GM21360 (cell line): Measurements from ENCODE around the gene LMNTD1.

Source experiments
- ATAC-seq: cut with Tn5 transposase; IDR thresholded peaks from one replicate; pipeline ENCODE4 v1.9.1; 2021; ENCODE audit warnings: mild to moderate bottlenecking, moderate library complexity; ENCODE audit not compliant: unreplicated experiment

LMNTD1 gene

DNA sequence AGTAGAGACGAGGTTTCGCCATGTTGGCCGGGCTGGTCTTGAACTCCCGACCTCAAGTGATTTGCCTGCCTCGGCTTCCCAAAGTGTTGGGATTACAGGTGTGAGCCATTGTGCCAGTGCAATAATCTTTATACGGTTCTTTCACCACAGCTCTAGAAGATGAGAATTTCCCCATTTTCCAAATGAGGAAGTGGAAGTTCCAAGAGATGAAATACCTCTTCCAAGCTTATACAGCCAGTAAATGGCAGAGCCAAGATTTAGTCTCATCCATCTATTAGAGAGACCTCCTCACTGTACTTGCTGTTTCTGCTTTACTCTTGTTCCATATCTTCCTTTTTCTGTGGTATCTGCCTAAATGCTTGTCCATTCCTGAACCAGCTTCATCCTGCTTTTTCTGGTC, 3.1 kb upstream of the LMNTD1 start:
- ATAC-seq: no peak

GRCh38 chr12:25552681-25553080, 402 bp downstream of the LMNTD1 start:
- ATAC-seq: no peak

- no peak for ATAC-seq
These were observed 2.9 kb downstream of the LMNTD1 start for GRCh38 chr12:25550186-25550585.

DNA sequence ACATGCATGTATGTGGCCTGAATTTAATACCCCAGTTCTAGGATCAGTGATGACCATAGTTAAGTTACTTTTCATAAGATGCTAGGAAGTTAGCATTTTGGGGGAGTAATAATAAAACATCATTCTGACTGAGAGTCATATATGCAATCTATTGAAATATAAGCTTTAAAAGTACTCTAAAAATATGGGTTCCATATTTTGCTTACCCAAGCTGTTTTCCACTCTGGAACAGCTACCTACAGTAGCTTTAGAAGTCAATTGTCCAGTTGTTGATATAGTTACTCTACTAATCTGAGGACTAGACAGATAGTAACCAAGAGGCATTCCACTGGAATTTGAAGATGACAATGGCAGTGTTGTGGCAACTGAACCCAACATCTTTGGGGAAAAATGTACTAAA, 4.0 kb downstream of the LMNTD1 start:
- ATAC-seq: no peak

DNA sequence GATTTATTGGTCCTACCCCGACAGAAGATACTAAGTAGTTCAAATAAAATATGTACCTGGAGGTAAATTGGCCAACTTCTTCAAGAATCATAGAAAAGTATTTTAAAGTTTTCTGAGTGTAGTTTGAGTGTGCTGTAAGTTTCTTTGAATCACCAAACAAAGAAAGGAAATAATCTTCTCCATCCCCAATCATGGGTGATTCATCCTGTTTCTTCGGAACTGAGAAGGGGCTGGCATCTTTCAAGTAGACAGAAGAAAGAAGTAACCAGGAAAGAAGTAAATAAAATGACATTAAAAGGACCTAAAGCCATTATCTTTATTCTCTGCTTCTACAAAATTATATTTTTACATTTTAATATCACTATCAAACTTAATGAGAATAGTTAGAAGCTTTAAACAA, 6.8 kb downstream of the LMNTD1 start:
- no peak for ATAC-seq

- ATAC-seq: no peak
These were observed 19.9 kb downstream of the LMNTD1 start for GRCh38 chr12:25533150-25533549.

GRCh38 chr12:25531502-25532052, 21.5 kb downstream of the LMNTD1 start:
- no peak for ATAC-seq

DNA sequence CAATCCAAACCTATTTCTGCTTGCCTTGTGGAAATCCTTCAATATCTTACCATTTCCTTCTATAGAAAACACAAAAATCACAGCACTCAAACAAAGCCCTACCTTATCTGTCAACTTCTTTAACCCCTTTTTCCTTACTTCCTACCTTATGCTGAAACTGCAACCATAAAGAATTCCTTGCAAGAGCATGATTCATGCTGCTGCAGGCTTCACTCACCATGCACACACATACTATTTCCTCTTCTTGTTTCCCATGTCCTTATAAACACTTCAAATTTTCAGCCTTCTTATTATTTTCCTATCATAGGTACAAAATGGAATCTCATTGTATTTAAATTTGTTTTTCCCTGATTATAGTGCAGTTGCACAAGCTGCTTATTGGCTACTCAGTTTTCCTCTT, 23.3 kb downstream of the LMNTD1 start:
- no peak for ATAC-seq

- no peak for ATAC-seq
These were observed 26.3 kb downstream of the LMNTD1 start for GRCh38 chr12:25526778-25527177.

DNA sequence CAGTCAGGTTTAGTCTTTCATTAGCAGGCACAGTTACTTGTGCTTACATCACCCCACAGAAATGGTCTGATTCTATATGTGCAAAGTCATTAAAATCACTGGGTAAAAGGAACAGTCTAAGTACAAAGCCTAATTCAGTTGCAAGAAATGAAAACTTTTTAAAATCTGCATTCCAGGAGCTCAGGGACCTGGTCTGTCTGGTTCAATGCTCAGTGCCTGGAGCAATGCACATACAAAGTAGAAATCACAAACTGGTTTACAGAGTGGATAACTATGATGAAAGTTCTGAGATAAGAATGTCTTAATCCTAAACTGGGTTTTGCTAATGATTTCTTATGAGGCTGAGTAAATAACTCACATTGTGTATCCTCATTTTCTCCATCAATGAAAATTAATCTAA, 28.7 kb downstream of the LMNTD1 start:
- no peak for ATAC-seq

GRCh38 chr12:25521625-25522256, 31.3 kb downstream of the LMNTD1 start:
- ATAC-seq: no peak

DNA sequence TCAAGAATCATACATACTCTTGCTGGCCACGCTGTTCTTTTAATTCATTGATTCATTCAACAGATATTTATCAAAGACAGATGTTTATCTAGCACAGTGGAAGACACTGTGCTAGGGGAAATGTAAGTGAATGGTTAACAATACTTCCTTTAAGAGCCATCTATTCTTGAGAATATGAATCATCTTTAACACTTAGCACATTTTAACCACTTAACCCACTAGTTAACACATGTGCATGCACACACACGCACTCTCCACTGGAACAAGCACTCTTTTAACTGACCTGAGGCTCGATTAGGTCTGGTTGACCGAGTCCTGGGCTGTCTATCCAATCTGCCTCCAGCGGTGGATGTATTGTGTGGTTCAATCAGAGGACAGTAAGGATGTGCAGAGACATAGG, 34.6 kb downstream of the LMNTD1 start:
- no peak for ATAC-seq

- no peak for ATAC-seq
These were observed 48.3 kb downstream of the LMNTD1 start for GRCh38 chr12:25504744-25505143.

DNA sequence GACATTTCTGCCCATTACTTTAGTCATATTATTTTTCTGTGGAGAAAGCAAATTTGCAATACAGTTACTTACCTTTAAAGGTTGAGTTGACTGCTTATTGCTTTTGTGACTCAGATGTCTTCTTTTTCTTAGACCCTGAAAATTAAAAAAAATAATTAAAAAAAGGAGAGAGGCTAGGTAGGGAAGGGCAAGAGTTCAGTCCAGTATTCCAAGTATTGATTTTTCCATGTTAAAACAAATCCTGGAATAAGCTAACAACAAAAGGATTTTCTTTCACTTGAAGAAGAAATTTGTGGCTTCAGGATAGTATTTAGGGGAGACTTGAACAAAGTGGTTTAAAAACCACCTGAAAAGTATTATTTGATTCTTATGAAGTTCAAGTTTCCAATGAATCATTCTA, 49.4 kb downstream of the LMNTD1 start:
- no peak for ATAC-seq

DNA sequence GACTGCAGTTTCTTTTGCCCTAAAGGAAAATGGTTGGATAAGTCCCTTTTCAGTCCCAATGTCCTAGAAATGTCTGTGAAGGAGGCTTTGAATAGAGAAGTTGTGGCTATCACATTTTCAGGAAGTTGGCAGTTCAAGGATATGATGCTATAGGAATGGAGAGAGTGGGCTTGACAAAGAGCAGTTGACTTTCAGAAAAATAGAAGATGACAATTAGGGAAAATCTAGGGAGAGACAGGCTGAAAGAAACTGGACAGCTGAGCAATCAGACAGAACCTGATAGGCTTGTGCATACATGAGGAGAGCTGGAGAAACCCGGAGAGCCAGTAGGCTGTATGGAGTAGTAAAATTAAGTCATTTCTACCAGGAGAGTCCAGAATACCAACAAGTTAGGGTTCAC, 50.5 kb downstream of the LMNTD1 start:
- no peak for ATAC-seq

DNA sequence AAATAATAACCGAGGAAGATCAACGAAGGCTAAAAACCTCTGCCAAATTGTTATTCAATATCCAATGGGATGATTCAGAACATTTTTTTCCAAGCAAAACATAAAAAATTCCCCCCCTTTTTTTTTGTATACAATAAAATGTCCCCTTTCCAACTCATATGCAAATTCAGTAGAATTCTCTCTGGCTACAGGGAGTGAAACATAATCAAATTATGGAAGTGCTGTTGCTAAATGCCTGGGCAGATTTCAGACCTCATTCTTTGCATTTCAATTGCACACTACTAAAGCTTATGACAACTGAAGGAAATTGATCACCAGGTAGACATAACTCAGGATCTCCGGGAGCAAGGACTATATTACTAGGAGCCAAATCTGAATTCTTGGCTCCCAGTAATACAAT, 51.0 kb downstream of the LMNTD1 start:
- ATAC-seq: no peak

DNA sequence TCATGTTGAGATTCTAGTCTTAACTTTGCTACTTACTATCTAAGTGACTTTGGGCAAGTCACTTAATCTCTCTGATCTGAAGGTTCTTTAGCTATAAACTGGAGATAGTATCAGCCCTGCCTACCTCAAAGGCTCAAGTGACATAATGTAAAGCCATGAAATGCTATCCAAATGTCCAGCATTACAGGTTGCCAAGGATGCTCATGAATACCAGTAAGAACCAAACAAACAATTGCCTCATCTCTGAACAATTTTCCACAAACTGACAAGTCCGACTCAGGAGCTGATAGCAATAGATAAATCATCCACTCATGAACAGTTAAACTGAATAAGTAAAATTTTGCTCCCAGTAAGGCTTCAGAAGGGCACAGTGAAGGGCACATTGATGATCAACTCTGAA, 51.5 kb downstream of the LMNTD1 start:
- no peak for ATAC-seq

DNA sequence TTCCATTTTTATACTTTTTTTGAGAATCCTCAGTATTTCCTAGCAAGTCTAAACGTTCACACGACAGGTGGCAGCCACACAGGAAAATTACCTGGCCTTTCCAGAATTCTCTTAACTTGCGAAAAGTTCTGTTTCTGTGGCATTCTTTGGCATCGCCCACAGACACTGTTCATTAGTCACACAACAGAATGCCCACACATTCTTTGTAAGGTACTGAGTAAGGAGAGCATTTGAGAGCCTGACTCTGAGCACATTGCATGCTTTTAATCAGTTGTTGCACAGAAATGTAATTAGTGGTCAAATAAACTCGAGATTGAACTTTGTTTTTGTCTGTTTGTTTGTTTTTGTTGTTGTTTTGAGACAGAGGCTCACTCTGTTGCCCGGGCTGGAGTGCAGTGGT, 52.4 kb downstream of the LMNTD1 start:
- no peak for ATAC-seq

- no peak for ATAC-seq
These were observed 56.1 kb downstream of the LMNTD1 start for GRCh38 chr12:25497021-25497420.

- no peak for ATAC-seq
These were observed 56.9 kb downstream of the LMNTD1 start for GRCh38 chr12:25496098-25496587.

GRCh38 chr12:25495331-25496097, 57.6 kb downstream of the LMNTD1 start:
- ATAC-seq: no peak

DNA sequence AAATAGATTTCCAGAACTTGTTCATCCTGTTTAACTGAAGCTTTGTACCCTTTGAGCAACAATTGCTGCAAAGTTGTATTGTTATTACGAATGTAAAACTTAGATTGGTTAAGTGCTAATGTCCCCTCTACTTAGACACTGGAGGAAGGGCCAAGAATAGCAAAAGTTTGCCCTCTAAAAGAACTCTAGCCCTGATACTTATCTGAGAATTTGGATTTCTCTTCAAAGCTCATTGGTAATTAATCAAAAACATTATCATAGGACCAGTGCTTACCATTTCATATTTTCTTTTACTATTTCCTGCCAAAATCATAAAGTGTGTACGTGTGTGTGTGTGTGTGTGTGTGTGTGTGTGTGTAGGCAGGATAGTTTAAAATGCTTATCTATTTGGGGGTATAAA, 58.2 kb downstream of the LMNTD1 start:
- ATAC-seq: no peak
